Bone marrow (tissue), 2 donors: ENCODE measurements around the gene MMP11.
"Not testable (repeated sequence)": the region's sequence is repeated elsewhere in the genome, so short reads cannot be mapped to it uniquely, and the experiment has no call there.

Experiments used
- DNase-seq, 2 donors: peaks; one replicate each; lab custom pipeline; 2025; lab: John Stamatoyannopoulos, UW

MMP11 gene

GRCh38 chr22:23772649-23773473, at the start of gene MMP11:
TSS of gene MMP11 (plus strand) at chr22:23772849. CDS start at chr22:23772871, 22 bp downstream.
- no peak for DNase-seq

DNA sequence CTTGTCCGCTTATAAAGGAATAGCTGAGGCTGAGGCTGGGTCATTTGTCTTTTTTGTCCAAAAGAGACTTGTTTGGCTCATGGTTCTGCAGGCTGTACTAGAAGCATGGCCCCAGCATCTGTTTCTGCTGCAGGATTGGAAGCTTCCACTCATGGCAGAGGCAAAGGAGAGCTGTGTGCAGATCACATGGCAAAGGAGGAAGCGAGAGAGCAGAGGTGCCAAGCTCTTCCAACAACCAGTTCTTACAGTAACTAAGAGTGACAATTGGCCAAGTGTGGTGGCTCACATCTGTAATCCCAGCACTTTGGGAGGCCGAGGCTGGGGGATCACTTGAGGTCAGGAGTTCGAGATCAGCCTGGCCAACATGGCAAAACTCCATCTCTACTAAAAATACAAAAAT, 44.5 kb upstream of the MMP11 start:
- DNase-seq: not testable (repeated sequence)

GRCh38 chr22:23737696-23738095, 35.0 kb upstream of the MMP11 start:
- no peak for DNase-seq

DNA sequence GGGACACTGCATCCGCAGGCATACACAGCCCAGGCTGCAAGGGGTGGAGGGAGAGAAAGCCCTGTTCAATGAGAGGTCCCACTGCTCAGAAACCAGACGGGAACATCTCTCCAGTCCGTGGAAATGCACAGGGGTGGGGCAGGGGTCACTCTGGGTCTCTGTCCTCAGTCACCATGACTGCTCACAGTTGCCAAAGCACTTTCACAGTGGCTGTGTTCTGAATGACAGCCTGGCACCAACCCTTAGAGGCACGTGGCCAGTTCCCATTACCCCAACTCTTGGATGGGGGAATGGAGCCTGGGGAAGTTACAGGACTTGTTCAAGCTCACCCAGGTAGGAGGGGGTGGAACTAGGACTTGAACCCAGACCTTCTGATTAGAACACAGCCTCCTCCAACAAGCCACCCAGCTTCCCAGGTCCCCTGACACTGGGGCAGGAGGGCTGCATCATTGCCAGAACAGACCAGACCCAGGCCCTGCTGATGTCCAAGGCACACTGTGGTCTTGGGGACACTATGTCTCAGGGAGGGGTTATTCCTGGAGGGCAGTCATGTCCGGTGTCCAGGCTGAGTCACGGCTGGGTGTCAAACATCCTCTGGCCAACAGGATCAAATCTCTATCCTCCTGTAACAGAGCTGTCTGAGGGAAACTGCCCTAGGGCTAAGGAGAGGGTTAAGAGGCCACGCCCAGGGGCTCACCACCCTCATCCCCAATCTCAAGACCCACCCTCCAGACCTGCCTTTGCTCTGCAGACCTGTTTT, 30.0 kb upstream of the MMP11 start:
- no peak for DNase-seq

GRCh38 chr22:23743303-23743705, 29.3 kb upstream of the MMP11 start:
- no peak for DNase-seq

GRCh38 chr22:23744001-23744400, 28.6 kb upstream of the MMP11 start:
- DNase-seq: no peak

- DNase-seq: no peak
These were observed 28.2 kb upstream of the MMP11 start for GRCh38 chr22:23744485-23744884.

- DNase-seq: no peak
These were observed 26.9 kb upstream of the MMP11 start for GRCh38 chr22:23745791-23746190.

DNA sequence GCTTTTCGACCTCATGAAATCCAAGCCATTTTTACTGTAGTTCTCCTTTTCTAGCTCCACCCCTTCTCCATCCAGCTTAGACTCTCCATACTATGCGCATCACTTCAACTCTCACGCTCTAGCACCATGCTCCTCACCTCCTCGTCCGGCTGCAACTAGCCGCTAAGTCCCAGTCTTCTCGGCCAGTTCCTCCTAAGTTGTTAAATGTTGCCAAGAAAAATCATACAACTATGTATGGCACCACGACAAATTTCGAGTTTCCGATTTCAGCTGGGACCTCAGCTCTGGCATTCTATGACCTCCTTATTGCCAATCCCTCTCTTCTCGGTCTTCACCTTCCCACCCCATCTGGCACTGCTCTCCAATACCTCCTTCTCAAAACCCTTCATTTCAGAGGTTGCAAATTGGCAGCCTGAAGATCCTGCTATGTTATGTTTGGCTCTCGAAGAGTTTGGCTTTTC, 22.8 kb upstream of the MMP11 start:
- DNase-seq: no peak

GRCh38 chr22:23750367-23750713, 22.3 kb upstream of the MMP11 start:
- no peak for DNase-seq

GRCh38 chr22:23750714-23751440, 21.8 kb upstream of the MMP11 start, which contains the start of gene ZNF70:
TSS of gene ZNF70 (minus strand) at chr22:23751112. CDS start at chr22:23745140, 5,972 bp downstream.
- DNase-seq: peak; percentile 49 to 59

DNA sequence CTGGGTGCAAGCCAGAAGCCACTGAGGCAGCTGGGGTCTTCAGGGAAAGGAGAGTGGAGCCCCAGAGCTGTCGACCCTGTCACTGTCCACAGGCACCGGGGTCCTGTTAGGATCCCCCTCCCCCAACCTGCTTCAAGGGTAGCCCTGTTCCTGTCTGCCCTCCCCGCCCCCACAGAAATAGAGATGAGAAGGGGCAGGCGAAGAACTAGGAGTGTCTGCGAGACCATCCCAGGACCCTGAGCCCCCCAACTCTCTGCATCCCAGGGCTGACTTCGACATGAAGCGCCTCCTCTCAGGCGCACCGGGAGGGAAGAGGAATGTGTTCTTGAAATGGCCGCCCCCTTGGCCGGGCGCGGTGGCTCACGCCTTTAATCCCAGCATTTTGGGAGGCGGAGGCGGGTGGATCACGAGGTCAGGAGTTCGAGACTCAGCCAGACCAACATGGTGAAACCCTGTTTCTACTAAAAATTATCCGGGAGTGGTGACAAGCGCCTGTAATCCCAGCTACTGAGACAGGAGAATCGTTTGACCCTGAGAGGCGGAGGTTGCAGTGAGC, 21.1 kb upstream of the MMP11 start:
- no peak for DNase-seq

DNA sequence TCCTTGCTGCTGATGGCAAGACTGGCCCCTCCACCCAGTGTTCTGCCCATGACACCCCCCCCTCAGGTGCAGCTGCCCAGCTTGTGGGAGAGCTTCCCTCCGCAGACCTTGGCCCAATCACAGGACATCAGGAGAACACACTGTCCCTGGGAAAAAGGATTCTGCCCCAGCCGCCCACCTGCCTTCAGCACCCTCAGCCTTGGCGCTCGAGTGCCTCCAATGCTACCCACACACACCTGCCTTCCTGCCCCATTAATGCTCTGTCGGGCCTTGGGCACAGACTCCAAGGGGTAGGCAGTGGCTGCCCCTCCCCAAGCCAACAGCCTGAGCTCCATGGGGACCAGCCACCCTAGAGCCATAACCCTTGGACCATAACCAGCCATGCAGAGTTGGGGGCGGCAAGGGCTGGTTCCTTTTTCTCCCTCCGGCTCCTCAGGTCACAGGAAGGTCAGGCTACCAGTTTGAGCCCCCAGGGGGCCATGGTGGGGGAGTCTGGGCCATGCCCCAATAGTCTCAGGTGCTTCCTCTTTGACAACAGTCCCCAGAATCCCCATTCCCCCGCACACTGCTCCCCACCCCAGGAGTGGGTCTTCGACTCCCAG, 20.5 kb upstream of the MMP11 start:
- no peak for DNase-seq

DNA sequence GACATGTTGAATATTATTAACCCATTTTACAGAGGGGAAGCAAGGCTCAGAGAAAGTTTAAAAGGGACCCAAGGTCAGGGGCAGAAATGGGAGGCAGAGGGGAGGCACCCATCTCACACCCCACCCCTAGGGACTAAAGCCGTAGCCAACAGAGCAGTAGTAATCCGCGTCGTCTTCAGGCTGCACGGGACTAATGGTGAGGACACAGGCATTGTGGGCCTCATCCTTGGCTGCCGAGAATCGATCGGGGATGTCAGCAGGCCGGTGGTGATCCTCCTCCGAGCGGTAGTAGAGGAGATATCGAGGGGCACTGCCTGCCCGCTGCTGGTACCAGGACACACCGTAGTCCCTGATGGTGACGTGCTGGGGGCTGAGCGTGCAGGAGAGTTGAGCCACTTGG, 19.9 kb upstream of the MMP11 start:
- no peak for DNase-seq

GRCh38 chr22:23753385-23753784, 19.3 kb upstream of the MMP11 start:
- no peak for DNase-seq

DNA sequence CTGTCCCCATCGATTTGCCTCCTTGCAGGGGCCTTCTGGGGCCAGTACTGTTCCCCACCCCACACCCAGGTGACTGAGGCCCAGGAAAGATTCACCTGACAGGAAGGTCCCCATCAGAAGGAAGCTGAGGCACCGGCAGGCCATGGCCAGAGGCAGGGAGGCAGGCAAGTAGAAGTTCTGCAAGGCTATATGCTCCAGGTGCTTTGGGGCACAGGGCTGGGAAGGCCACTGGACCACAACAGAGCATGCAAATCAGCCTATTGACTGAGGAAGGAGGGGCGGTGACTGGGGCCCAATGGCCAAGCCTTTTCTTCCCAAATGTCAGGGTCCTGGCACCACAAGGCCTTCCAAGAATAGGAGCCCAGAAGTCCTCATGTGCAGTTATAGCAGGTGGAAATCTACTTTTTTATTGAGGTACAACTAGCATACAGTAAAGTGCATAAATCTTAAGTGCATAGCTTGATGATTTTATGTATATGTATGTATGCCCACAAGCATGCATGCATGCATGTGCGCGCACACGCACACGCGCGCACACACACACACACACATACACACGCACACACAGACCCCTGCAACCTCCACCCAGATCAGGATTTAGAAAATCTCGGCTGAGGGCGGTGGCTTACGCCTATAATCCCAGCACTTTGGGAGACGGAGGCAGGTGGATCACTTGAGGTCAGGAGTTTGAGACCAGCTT, 18.3 kb upstream of the MMP11 start, which contains the start of gene VPREB3:
Gene VPREB3 (minus strand): TSS at position 206 of the 700 bp plus-strand sequence. CDS start 62 bp downstream, at position 144.
- DNase-seq: no peak

DNA sequence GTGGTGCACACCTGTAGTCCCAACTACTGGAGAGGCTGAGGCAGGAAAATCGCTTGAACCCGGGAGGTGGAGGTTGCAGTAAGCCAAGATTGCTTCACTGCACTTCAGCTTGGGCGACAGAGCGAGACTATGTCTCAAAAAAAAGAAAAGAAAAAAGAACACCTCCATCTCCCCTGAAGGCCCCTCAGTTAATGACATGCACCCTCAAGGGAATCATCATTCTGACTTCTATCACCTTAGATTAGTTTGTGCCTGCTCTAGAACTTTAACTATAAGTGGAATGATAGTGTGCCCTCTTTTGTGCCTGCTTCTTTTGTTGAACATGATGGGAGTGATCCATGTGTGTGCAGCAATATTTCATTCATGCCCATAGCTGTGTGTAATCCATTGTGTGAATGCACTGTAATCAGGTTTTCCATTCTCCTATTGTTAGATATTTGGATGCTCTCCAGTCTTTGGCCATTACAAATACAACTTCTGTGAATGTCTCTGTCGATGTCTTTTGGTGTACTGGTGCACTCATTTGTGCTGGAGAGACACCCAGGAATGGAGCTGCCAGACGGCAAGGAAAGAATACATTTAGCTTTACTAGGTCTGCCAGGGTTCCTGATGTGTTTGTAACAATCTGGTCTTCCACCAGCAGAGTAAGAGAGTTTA, 17.5 kb upstream of the MMP11 start:
- no peak for DNase-seq

DNA sequence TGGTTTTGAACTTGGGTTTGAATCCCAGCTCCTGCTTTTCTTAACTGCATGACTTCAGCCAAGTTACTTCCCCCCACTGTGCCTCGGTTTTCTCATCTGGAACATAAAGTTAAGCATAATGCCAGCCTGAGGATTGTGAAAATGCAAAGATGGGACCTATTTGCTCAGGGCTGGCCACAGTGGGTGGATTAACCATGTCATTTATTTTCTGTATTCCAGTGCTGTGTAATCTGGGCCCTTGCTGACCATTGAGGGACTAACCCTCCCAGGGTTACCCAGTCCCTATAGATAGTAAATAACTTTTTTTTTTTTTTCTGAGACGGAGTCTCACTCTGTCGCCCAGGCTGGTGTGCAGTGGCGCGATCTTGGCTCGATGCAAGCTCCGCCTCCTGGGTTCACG, 16.9 kb upstream of the MMP11 start:
- DNase-seq: no peak

DNA sequence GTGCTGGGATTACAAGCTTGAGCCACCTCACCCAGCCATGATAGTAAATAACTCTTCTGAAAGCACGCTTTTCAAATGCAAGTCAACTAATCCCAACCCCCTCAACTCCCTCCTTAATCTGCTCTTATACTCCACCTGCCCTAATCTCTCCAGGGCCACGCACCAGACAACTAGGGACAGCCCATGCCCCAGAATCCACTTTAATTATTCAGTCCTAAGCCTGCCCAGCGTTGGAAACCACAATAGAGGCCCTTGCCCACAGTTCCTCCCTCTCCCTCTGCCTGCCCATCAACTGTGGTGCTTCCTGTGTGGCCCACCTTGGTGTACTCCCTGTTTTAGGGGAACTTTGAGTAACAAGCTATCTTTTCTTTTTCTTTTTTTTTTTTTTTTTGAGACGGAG, 15.8 kb upstream of the MMP11 start:
- no peak for DNase-seq

DNA sequence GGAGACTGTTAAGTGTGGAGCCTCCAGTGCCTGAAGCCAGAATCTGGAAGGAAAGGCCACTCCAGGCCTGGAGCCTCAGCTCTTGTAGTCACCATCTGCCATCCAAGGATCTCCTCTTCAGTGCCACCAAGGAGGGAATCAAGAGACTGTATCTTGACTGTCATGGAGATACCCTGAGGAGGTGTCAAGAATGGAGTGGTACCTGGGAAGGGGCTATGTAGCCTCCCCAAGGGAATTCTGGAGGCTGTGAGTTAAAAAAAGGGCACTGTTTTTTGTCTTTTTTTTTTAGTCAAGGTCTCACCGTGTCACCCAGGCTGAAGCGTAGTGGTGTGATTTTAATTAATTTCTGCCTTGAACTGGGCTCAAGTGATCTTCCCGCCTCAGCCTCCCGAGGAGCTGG, 13.1 kb upstream of the MMP11 start:
- DNase-seq: no peak
